CD14-positive monocyte (primary cell): Measurements from ENCODE around the gene CCDC87. TPM values are rescaled to one million over a fixed set of nuclear protein-coding genes. Genes with fewer than 3 reads are reported as not detected.

Experiments
- DNase-seq, 3 donors: peaks; one replicate each; pipeline ENCODE4 v3.0.0-alpha.2; 2011 to 2022
- H2AFZ ChIP-seq: 2 replicates; pipeline ENCODE4 v1.6.0; 2012; ENCODE audit warnings: mild to moderate bottlenecking, low read depth, low read length, inconsistent platforms; ENCODE audit not compliant: insufficient read depth, poor library complexity, severe bottlenecking
- H3K27ac ChIP-seq, 2 donors: 1 replicate in 1 of 2; 2 replicates in 1 of 2; pipeline ENCODE4 v1.5.1; 2012 to 2013; ENCODE audit warnings: low read length in 2 of 2, control low read depth in 1 of 2, inconsistent platforms in 1 of 2, low read depth in 1 of 2, mild to moderate bottlenecking in 1 of 2
- H3K27me3 ChIP-seq, 2 donors: one replicate each; pipeline versions ENCODE4 v1.6.0 to v1.6.1; 2011 to 2013; ENCODE audit warnings: low read length in 2 of 2; ENCODE audit not compliant: control insufficient read depth in 2 of 2, insufficient read depth in 2 of 2
- H3K36me3 ChIP-seq, 2 donors: replicated peaks in 1 of 2; 1 replicate in 1 of 2; 2 replicates in 1 of 2; pipeline versions ENCODE4 v1.5.1 to v1.6.1; 2012 to 2013; ENCODE audit warnings: low read length in 2 of 2, control low read depth in 1 of 2, inconsistent platforms in 1 of 2, mild to moderate bottlenecking in 1 of 2; ENCODE audit not compliant: insufficient read depth in 2 of 2, control insufficient read depth in 1 of 2
- H3K4me1 ChIP-seq, 2 donors: 1 replicate in 1 of 2; 2 replicates in 1 of 2; pipeline versions ENCODE4 v1.5.1 to v1.6.1; 2012 to 2013; ENCODE audit warnings: low read length in 2 of 2, control low read depth in 1 of 2, inconsistent platforms in 1 of 2, mild to moderate bottlenecking in 1 of 2, moderate library complexity in 1 of 2; ENCODE audit not compliant: insufficient read depth in 2 of 2, control insufficient read depth in 1 of 2
- H3K4me2 ChIP-seq: replicated peaks from 2 replicates; pipeline ENCODE3; 2012; ENCODE audit warnings: low read length, moderate library complexity, mild to moderate bottlenecking; ENCODE audit not compliant: poor library complexity, severe bottlenecking; ENCODE audit errors: extremely low read depth
- H3K4me3 ChIP-seq, 3 experiments: fragments of 200-600 bp in 1 of 3; sonication (generic) in 1 of 3; replicated peaks in 1 of 3; 1 replicate in 2 of 3; 2 replicates in 1 of 3; pipeline ENCODE4 v1.5.1; 2011 to 2013; ENCODE audit warnings: low read length in 3 of 3, mild to moderate bottlenecking in 3 of 3, control low read depth in 2 of 3, low read depth in 2 of 3, inconsistent platforms in 1 of 3, moderate library complexity in 1 of 3
- H3K79me2 ChIP-seq: 2 replicates; pipeline ENCODE4 v1.6.0; 2012; ENCODE audit warnings: mild to moderate bottlenecking, control low read depth, inconsistent platforms, low read length, moderate library complexity; ENCODE audit not compliant: insufficient read depth
- H3K9ac ChIP-seq: 2 replicates; pipeline ENCODE4 v1.6.0; 2017; ENCODE audit warnings: low read length, mild to moderate bottlenecking; ENCODE audit not compliant: insufficient read depth, poor library complexity, severe bottlenecking
- H3K9me3 ChIP-seq, 2 donors: replicated peaks in 1 of 2; 1 replicate in 1 of 2; 2 replicates in 1 of 2; pipeline versions ENCODE4 v1.5.1 to v1.6.1; 2012 to 2013; ENCODE audit warnings: low read length in 2 of 2, control low read depth in 1 of 2; ENCODE audit not compliant: control insufficient read depth in 1 of 2, insufficient read depth in 1 of 2
- H4K20me1 ChIP-seq: 2 replicates; pipeline ENCODE4 v1.6.0; 2012; ENCODE audit warnings: mild to moderate bottlenecking, low read length, control low read depth, moderate library complexity; ENCODE audit not compliant: insufficient read depth
- H3K27ac Mint-ChIP-seq, 7 donors: one replicate each; pipeline ENCODE4 v1.8.0; 2020; ENCODE audit warnings: mild to moderate bottlenecking in 7 of 7, mixed read lengths in 7 of 7, moderate library complexity in 6 of 7, inconsistent platforms in 2 of 7
- H3K27me3 Mint-ChIP-seq, 3 donors: one replicate each; pipeline ENCODE4 v1.8.0; 2021 to 2022; ENCODE audit warnings: low read depth in 3 of 3, mild to moderate bottlenecking in 3 of 3, mixed read lengths in 3 of 3, moderate library complexity in 3 of 3, inconsistent platforms in 1 of 3
- H3K36me3 Mint-ChIP-seq, 2 donors: one replicate each; pipeline ENCODE4 v1.8.0; 2020; ENCODE audit warnings: mixed read lengths in 2 of 2, inconsistent platforms in 1 of 2, mild to moderate bottlenecking in 1 of 2
- H3K4me1 Mint-ChIP-seq: one replicate; pipeline ENCODE4 v1.8.0; 2020; ENCODE audit warnings: mild to moderate bottlenecking, mixed read lengths
- H3K4me3 Mint-ChIP-seq, 2 donors: one replicate each; pipeline ENCODE4 v1.8.0; 2020; ENCODE audit warnings: mild to moderate bottlenecking in 2 of 2, mixed read lengths in 2 of 2, moderate library complexity in 1 of 2
- H3K9me3 Mint-ChIP-seq, 7 donors: one replicate each; pipeline ENCODE4 v1.8.0; 2020 to 2022; ENCODE audit warnings: mixed read lengths in 7 of 7, mild to moderate bottlenecking in 6 of 7, moderate library complexity in 6 of 7, inconsistent platforms in 2 of 7
- CTCF ChIP-seq: fragments of 200-600 bp; IDR thresholded peaks from one replicate; pipeline ENCODE4 v1.8.0; 2022; ENCODE audit warnings: antibody characterized with exemption, mild to moderate bottlenecking
- WGBS: methylation state at CpG from one replicate; pipeline ENCODE4 v1.1.5; 2013; ENCODE audit warnings: missing lambda C conversion rate; ENCODE audit not compliant: insufficient coverage; 5-methylcytosine and 5-hydroxymethylcytosine counted together
- intact Hi-C, 2 donors: fragments of 100-400 bp; cut with micrococcal nuclease; formaldehyde crosslinking; loops; one replicate each; pipeline versions ENCODE4 v1.15.0 to v1.15.1; 2023
- polyA plus RNA-seq, 3 donors: library from polyadenylated mRNA; depleted of rRNA in 1 of 3; unstranded in 2 of 3; stranded (reverse) in 1 of 3; fragments of 300-500 nt in 2 of 3; fragments of >200 nt in 1 of 3; fragmentation: Illumina TruSeq in 2 of 3; gene quantifications; 1 replicate in 2 of 3; 2 replicates in 1 of 3; pipeline ENCODE4 v1.2.3, GENCODE V29; 2012 to 2021

CCDC87 gene
- polyA plus RNA-seq, 3 donors = not detected

- peaks cover 33 to 59% of the 10 kb centered on the region in 2 donors for H3K36me3 Mint-ChIP-seq
- peak overlapping the region; percentile 69 for H2AFZ ChIP-seq
- H3K4me2 ChIP-seq = peak overlapping the region; percentile 68
- peaks cover 75% of the 10 kb centered on the region for H4K20me1 ChIP-seq
- H3K27ac ChIP-seq = peak overlapping the region; percentile 92 to 94
- H3K9ac ChIP-seq = peak overlapping the region; percentile 88
- DNase-seq = no peak
- TF ChIP-seq CTCF = no peak
- peaks cover 96% of the 10 kb centered on the region for H3K79me2 ChIP-seq
- peak overlapping the region; percentile 89 to 95 for H3K4me3 Mint-ChIP-seq
- 55% methylated on average over 9 of the region's 12 CpGs for WGBS
- H3K27ac Mint-ChIP-seq = peak overlapping the region; percentile 88 to 96 (median 93)
- H3K9me3 Mint-ChIP-seq = peaks cover 0 to 2% (median 0%) of the 10 kb centered on the region in 7 donors
- intact Hi-C loops = loop anchor here in 1 of 2 donors (2.0 to 5.0 kb wide), 2 partner anchors 21 to 40 kb away; partner anchors contain the start of genes RBM14 and RBM4B
- no peaks in the 10 kb centered on the region for H3K27me3 ChIP-seq
- H3K9me3 ChIP-seq = no peaks in the 10 kb centered on the region
- H3K4me3 ChIP-seq = peak overlapping the region; percentile 21 to 99 (median 94)
- H3K4me1 Mint-ChIP-seq = peaks cover 44% of the 10 kb centered on the region
- peaks cover 37 to 50% of the 10 kb centered on the region in 2 donors for H3K36me3 ChIP-seq
- peaks cover 43 to 45% of the 10 kb centered on the region in 2 donors for H3K4me1 ChIP-seq
- H3K27me3 Mint-ChIP-seq = no peaks in the 10 kb centered on the region
These were observed 44.8 kb upstream of the CCDC87 start for GRCh38 chr11:66637557-66638176.

- Mint-ChIP-seq H3K4me1 (peaks cover 33% of the 10 kb centered on the region), H3K4me3 (no peak overlapping the region), H3K27ac (peak overlapping the region in 3 of 7 donors; percentile 3 to 63 (median 25)), H3K36me3 (peaks cover 24 to 51% of the 10 kb centered on the region in 2 donors), H3K27me3 (no peaks in the 10 kb centered on the region), H3K9me3 (peaks cover 0 to 2% (median 0%) of the 10 kb centered on the region in 7 donors)
- no peak for DNase-seq
- Histone ChIP-seq H3K27ac (peak overlapping the region in 1 of 2 donors; percentile 46), H3K4me2 (no peak overlapping the region), H3K4me1 (peaks cover 35 to 36% of the 10 kb centered on the region in 2 donors), H3K4me3 (no peak overlapping the region), H3K36me3 (peaks cover 26 to 45% of the 10 kb centered on the region in 2 donors), H2AFZ (no peak overlapping the region), H4K20me1 (peaks cover 75% of the 10 kb centered on the region), H3K9ac (no peak overlapping the region), H3K79me2 (peaks cover 96% of the 10 kb centered on the region), H3K9me3 (no peaks in the 10 kb centered on the region), H3K27me3 (no peaks in the 10 kb centered on the region)
- intact Hi-C loops = loop anchor here in 1 of 2 donors (5.0 kb wide), 1 partner anchor 41 kb away; the partner anchor contains the start of gene RBM4B
- WGBS = 94% methylated on average over 2 of the region's 3 CpGs
- no peak for TF ChIP-seq CTCF
These were observed 43.5 kb upstream of the CCDC87 start for GRCh38 chr11:66636411-66636810.
